22Rv1 (cell line): ENCODE results near the gene SELENOT.

Experiments
- H3K27ac ChIP-seq: fragments of 450-650 bp; 2 replicates; pipeline ENCODE4 v1.5.1; 2017
- ZFX ChIP-seq: fragments of 450-650 bp; IDR thresholded peaks from 2 replicates; pipeline ENCODE4 v1.6.1; 2017; ENCODE audit warnings: antibody characterized with exemption, borderline replicate concordance
- TF ChIP-seq, protein P1 (sequence below): fragments of 450-650 bp; IDR thresholded peaks from 2 replicates; pipeline ENCODE4 v1.5.1; 2017; ENCODE audit warnings: mild to moderate bottlenecking

SELENOT gene

DNA sequence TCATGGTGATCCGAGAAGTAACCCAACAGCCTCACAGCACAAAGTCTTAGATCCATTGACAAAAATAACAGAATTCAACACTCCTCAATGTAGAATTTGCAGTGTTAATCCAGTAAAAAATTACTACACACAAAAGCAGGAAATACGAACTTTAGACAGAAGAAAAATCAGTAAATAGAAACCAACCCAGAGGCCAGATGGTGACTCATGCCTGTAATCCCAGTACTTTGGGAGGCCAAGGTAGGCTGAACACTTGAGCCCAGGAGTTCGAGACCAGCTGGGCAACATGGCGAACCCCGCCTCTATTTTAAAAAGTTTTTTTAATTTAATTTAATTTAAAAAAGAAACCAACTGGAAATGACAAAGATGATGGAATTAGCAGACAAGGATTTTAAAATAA is 36.1 kb downstream of the SELENOT start:
- TF ChIP-seq ZFX = no peak
- TF ChIP-seq, protein P1, sequence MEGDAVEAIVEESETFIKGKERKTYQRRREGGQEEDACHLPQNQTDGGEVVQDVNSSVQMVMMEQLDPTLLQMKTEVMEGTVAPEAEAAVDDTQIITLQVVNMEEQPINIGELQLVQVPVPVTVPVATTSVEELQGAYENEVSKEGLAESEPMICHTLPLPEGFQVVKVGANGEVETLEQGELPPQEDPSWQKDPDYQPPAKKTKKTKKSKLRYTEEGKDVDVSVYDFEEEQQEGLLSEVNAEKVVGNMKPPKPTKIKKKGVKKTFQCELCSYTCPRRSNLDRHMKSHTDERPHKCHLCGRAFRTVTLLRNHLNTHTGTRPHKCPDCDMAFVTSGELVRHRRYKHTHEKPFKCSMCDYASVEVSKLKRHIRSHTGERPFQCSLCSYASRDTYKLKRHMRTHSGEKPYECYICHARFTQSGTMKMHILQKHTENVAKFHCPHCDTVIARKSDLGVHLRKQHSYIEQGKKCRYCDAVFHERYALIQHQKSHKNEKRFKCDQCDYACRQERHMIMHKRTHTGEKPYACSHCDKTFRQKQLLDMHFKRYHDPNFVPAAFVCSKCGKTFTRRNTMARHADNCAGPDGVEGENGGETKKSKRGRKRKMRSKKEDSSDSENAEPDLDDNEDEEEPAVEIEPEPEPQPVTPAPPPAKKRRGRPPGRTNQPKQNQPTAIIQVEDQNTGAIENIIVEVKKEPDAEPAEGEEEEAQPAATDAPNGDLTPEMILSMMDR = no peak
- no peak overlapping the region for H3K27ac ChIP-seq

DNA sequence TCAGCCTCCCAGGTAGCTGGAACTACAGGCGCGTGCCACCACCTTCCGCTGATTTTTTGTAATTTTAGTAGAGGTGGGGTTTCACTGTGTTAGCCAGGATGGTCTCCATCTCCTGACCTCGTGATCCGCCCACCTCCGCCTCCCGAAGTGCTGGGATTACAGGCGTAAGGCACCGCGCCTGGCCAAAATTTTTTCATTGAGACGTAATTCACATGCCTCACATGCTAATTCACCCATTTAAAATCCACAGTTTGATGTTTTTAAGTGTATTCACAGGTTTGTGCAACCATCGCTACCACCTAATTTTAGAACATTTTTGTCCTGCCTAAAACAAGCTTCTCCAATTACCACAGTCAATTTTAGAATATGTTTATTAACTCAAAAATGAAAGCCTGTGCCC is 37.1 kb downstream of the SELENOT start:
- no peak overlapping the region for H3K27ac ChIP-seq
- TF ChIP-seq, protein P1 = no peak
- no peak for TF ChIP-seq ZFX

DNA sequence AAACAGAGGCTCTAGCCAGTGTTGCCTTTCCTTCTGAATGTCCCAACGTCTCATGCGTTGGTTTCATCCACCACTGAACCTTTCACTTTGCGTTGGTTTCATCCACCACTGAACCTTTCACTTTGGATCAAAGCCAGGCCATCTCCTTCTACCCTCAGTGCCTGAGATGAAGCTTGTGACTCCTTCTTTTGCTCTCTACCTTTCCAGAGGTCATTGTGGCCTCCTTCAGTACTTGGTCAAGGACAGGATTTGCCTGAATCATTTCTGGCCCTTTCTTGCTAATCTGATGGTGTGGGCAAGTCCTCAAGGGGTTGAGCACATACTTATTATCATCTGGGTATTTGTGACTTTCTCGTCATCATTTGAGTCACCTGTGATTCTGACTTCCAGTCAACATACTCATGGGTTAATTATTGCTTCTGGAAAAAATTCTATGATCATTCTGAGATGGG is 50.0 kb downstream of the SELENOT start:
- TF ChIP-seq, protein P1 = no peak
- no peak for TF ChIP-seq ZFX
- no peak overlapping the region for H3K27ac ChIP-seq

DNA sequence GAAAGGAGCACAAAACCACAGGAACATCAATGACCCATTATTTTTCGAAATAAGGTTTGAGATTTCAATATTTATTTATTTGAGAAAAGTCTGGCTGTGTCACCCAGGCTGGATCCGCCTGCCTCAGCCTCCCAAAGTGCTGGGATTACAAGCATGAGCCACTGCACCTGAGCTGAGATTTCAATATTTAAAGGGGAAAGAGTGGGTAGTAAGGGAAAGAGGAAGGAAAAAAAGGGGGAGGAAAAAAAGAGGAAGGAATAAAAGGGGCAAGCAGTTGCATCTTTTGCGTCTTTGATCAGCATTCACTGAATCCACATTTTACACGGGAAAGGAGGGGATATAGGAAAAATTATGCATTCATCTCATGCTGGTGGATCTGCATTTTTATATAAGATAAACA is 53.2 kb downstream of the SELENOT start:
- no peak overlapping the region for H3K27ac ChIP-seq
- no peak for TF ChIP-seq ZFX
- TF ChIP-seq, protein P1 = no peak

DNA sequence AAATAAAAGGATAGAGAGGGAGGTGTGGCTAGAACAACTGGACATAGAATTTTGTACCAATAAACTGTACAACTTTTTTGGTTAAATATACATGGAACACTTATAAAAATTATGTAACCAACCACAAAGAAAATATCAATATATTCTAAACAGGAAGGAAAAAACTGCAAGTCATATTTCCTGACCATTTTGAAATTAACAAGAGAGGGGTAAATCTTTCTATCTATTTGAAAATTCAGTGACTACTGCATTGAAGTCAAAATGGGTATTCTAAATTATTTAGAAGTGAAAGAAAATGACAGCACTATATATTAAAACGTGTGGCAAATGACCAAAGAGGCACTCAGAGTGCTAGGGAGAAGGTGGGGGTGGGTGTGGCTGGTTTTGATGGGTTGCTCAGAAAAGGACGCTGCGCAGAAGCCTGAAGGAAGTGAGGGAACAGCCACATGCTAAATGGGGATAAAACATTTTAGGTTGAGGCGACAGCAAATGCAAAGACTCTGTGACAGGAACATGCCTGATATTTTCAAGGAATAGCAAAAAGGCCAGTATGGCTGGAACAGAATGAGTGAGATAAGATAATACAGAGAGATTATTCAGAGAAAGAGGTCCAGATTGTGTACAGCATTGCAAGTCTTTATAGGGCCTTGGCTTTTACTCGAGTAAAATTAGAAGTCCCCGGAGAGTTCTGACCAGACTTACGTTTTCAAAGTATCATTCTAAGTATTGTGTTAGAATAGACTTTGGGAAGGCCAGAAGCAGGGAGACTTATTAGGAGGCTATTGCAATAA is 59.5 kb downstream of the SELENOT start:
- H3K27ac ChIP-seq = no peak overlapping the region
- TF ChIP-seq, protein P1 = no peak
- TF ChIP-seq ZFX = no peak

DNA sequence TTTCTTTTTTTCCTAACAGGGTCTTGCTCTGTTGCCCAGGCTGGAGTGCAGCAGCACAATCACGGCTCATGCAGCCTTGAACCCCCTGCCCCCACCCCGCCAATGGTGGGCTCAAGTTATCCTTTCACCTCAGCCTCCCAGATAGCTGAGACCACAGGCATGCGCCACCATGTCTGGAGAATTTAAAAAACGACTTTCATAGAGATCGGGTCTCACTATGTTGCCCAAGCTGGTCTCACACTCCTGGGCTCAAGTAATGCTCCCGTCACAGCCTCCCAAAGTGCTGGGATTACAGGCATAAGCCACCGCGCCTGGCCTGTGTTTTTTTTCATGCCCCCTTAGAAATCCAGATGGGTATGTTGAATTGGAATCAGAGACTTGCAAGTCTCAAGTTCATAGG is 60.3 kb downstream of the SELENOT start:
- TF ChIP-seq, protein P1 = no peak
- no peak for TF ChIP-seq ZFX
- no peak overlapping the region for H3K27ac ChIP-seq

DNA sequence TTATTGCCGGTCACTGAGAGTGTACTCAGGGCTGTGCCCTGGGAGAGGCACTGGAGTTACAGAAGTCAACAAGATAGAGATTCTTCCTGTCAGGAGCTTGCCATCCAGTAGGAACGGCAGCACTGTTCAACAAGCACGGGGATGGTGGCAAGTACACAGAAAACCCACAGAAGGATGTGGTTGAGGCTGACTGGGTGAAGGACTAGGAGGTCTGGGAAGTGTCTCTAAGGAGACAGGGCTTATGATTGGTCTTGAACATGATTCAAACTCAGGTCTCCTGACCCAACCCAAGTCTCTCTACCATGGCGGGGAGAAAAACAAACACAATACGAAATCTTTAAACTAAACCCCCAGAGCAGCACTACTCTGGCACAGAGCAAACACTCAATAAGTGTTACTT is 63.0 kb downstream of the SELENOT start:
- H3K27ac ChIP-seq = no peak overlapping the region
- TF ChIP-seq, protein P1 = no peak
- no peak for TF ChIP-seq ZFX
